ENCODE data around the gene APOBEC3H.

Gene APOBEC3H

DNA sequence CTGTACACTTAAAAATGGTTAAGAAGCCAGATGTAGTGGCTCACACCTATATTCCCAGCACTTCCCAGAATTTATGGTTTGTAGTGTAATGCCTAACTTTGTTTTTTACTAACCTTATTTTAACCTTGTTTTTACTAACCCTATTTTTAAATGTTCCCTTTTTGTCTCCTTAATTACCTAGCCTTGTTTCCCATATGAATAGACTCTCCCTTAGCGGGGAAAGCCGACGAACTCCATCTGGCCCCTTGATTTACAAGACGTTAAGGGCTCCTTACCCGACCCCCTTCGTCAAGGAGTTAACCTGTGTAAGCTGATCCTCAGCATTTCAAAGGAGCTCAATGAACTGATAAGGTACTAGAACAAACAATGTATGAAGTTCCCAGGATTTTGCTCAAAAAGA lies 17.1 kb downstream of the APOBEC3H start:
- no peak for DNase-seq

DNA sequence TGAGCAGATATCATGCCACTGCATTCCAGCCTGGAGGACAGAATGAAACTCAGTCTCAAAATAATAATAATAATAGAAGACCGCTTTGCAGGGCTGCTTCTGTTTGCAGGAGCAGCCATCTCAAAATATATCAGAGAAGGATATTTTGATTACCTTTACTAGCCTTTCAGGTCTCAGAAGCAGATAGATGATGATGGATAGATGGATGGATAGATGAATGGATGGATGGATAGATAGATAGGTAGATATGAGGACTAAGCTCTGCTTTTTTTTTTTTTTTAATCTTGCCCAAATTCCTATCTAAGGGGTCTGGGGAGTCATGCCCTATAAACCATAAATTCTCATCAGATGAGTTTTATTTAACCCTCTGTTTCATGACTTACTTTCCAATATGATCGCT lies 18.5 kb downstream of the APOBEC3H start:
- DNase-seq, result no peak

- DNase-seq, result no peak
These were observed 19.1 kb downstream of the APOBEC3H start for GRCh38 chr22:39115977-39116621.

GRCh38 chr22:39117585-39118191 lies 20.6 kb downstream of the APOBEC3H start:
- DNase-seq, result no peak

DNA sequence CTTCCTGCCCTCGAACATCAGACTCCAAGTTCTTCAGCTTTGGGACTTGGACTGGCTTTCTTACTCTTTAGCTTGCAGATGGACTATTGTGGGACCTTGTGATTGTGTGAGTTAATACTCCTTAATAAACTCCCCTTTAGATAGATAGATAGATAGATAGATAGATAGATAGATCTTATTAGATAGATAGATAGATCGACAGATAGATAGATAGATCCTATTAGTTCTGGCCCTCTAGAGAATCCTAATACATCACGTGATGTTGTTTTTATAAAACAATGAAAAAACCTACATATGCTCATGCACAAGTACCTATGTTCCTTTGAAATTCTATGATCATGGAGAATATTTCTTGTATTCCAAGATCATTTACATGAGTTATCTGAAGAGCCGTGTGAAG lies 23.9 kb downstream of the APOBEC3H start:
- DNase-seq, result no peak

DNA sequence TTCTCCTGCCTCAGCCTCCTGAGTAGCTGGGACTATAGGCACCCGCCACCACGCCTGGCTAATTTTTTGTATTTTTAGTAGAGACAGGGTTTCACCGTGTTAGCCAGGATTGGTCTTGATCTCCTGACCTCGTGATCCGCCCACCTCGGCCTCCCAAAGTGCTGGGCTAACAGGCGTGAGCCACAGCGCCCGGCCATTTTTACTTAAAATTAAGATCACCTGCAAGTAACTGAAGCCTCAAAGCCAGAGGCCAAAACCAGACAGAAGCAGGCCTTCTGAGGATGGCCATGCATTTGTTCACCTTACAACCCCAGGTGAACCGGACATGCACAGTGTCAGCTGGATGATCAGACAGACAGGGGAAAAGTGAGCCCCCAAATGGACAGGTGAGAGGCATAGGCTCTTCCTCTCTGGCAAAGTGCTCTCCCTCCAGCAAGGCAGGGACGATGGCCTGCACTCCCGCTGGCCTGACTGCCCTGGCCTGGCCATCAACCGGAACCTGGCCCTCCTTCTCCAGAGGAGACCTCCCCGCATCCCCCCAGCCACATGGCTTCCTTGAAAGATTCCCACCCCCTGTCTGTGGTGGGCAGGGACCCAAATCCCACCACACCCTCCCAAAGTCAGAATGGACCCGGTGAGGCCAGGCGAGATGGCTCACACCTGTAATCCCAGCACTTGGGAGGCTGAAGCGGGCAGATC lies 25.9 kb downstream of the APOBEC3H start:
- no peak for DNase-seq

DNA sequence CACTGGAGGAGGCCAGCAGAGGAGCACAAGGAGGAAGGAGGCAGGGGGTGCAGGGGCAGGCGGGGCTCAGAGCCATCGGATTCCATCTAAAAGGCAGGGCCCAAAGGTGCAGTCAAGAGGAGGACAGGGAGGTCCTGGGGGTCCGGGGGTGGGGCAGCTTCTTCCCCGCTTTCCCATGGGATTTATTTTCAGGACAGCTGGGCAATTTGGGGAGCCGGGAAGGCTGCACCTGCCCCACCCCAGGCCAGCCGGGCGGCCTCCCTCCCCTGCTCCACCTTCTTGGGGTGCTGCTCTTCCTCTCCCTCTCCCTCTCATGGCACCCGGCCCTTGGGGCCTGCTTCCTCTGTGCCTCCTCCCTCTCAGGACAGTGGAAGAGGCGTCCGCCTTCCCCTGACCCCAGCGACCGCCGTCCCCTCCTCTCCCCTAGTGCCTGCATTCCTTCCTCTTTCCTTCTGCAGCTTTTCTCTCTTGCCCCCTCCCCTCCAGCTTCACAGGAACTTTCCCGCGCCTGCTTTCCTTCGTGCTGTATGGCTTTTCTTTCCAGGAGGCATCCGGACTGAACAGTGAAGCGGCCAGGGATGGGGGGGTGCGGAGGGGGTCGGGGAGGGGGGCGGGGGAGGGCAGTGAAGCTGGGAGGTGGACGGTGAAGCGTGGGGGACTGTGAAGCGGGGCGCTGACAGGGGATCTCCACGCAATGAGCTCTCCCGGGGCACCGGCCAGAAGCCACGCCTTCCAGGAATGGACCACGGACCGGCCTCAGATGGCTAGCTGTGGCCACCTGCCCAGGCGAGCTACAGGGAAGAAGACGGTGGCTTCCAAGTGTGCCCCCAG lies 26.9 kb downstream of the APOBEC3H start:
- DNase-seq, result no peak

DNA sequence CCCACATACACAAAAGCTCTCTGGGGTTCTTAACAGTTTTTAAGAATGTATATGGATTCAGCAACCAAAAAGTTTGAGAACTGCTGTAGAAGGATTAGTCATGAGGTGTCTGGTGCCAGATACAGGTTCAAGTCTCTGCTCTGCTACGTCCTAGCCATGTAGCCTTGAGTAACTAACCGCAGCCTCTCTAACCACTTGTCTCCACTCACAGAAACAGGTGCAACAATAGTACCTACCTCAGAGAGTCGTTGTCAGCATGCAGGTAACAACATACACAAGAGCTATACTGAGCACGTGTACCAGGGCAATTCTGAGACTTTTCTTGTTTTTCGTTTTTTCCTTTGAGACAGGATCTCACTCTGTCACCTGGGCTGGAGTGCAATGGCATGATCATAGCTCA lies 28.6 kb downstream of the APOBEC3H start:
- peak; percentile 5 for DNase-seq

DNA sequence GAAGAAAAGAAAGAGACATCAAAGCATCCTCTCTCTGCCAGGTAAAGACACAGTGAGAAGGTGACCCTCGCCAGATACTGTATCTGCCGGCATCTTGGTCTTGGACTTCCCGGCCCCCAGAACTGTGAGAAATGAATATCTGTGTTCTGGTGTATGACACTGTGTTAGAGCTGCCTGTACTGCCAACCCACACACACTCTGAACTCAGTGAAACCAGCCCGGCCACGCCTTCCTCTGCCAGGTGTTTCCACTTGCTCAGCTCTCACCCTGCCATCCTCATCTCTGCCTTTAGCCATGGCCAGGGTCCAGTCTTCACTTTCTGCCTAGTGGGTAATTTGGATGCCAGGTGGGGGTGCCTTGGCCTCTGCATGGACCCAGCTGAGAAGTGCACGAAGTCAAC lies 31.5 kb downstream of the APOBEC3H start:
- no peak for DNase-seq

- DNase-seq, result no peak
These were observed 32.0 kb downstream of the APOBEC3H start for GRCh38 chr22:39129081-39129480.

DNA sequence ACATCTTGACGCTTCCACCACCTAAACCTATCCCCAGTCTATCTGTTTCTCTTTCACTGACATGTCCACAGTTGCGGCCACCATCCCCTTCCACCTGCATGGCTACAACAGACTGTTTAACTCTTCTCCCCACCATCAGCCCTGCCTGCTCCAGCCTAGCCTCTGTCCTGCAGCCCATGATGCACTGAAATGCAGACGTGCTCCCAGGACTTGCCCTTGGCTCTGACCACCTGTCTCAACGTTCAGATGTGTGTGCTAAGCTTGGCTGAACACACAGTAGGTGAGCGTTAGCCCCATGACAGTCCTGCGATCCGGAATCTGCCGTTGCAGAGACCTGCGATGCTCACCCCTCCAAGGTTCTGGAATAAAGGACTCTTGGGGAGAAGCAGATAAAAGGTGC lies 32.7 kb downstream of the APOBEC3H start:
- no peak for DNase-seq

DNA sequence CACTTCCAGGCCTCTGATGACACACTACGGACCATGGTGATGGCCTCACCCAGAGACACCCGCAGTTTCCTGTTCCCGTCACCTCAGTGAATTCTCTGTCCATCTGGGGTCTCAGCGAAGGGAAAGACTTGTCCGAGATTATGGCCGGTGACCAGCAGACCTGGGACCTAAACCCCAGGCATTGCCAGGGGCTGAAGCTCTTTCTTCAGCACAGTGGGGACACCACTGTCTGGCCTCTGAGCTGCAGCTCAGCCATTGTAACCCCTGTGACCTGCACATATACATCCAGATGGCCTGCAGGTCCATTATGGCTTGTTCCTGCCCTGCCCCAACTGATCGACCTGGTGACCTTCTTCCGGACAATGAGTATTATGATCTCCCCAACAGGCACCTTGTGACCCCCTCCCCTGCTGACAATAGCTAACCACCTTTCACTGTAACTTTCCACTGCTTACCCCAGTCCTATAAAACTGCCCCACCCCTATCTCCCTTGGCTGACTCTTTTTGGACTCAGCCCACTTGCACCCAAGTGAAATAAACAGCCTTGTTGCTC lies 33.2 kb downstream of the APOBEC3H start:
- no peak for DNase-seq

DNA sequence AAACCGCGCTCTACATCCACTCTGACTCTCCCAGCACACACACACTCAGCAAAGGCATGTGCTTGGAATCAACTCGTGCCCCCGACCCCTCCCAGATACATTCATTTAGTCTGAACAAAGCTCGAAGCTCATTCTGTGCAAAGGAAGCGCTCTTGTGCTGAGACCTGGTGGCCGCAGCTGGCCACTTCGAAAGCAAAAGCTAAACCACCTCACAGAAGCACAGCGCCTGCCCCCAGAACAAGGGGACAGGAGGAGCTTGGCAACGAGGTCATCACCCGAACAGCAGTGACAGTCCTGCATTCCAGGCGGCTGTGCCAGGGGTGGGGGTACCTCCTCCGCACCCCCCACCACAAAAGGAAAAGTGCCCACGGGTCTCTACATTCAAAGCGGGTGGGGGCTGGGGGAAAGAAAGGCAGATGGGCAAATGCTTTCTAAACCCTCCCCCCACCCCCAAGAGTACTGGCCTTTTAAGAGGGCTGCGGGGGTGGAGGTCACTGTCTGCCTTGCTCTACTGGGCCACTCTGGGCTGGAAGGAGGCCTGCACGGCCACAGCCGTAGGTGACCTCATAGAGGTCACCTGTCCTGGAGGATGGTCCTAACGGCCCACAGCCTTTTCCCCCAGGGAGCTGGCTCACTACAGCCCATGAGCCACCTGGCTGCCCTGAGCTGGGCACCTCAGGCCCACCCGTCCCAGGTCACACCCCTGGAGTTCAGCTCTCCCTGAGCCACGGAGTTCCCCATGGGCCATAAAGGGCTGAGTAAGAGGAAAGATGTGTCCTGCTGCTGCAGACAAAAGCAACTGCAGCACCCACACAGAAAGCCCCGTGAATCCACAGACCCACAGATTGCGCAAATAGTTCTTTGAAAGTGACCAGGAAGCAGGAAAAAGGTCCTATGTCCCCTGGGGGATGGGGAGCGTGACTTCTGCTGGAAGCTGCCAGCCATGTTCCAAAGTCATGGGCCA lies 34.1 kb downstream of the APOBEC3H start:
- DNase-seq, result no peak

- no peak for DNase-seq
These were observed 35.2 kb downstream of the APOBEC3H start for GRCh38 chr22:39132281-39132680.

DNA sequence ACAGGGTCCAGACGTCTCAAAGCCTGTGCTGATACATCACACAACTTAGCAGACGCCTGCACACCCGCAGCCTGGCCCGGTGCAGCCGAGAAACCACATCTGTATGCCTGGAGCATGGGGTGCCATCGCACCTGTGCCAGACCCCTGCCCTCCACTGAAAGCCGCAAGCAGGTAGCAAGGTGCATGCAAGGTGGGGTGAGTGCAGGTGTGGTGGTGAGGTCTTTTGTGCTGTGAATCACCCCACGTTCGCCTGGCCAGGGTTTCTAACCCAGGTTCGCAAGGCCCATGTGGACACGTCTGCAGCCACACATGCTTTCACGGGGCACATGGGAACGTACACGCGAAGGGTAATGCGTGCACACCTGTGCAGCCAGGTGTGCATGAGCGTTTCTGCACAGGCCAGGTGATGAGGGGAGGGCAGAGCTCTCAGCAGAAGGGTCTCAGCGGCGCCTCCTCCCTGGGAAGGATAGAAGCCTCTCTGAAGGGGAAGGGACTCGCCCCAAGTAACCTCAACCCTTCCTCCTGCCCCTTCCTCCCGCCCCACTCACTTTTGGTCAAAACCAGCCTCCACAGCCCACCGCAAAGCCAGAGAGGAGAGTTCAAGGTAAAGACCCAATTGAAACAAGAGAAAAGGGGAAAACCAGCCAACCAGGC lies 36.0 kb downstream of the APOBEC3H start:
- DNase-seq, result no peak

- no peak for DNase-seq
These were observed 36.8 kb downstream of the APOBEC3H start for GRCh38 chr22:39133871-39134270.

DNA sequence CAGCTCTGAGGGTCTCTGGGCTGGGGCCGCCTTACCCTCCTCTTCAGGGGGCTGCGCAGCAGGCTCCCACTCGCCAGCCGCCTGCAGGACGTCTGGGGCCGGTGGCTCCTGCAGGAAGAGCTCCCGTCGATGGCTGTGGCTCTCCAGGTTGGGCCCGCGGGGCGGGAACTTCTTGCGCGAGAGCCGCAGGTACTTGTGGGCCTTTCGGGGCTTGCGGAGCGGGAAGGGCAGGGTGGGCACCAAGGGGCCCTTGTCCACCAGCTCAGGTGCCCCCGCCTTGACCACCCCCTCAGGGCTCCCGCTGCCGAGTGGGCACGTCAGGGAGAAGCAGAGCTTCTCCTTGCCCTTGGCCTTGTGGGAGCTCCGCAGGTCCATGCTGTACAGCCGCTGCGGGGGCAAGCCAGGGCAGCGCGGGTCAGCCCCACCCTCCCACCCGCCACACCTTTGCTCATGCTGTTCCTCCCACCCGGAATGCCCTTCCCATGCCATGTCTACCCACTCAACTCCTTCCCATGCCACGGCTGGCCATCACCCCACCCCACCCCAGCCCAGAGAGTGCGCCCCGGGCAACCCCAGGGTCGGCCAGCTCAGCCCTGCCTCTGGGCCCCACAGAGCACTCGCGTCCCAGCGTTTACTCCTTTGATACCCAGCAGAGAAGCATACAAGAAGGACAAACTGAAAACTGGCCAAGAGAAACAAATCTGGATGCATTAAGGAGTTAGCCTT lies 37.5 kb downstream of the APOBEC3H start:
- DNase-seq, result no peak

DNA sequence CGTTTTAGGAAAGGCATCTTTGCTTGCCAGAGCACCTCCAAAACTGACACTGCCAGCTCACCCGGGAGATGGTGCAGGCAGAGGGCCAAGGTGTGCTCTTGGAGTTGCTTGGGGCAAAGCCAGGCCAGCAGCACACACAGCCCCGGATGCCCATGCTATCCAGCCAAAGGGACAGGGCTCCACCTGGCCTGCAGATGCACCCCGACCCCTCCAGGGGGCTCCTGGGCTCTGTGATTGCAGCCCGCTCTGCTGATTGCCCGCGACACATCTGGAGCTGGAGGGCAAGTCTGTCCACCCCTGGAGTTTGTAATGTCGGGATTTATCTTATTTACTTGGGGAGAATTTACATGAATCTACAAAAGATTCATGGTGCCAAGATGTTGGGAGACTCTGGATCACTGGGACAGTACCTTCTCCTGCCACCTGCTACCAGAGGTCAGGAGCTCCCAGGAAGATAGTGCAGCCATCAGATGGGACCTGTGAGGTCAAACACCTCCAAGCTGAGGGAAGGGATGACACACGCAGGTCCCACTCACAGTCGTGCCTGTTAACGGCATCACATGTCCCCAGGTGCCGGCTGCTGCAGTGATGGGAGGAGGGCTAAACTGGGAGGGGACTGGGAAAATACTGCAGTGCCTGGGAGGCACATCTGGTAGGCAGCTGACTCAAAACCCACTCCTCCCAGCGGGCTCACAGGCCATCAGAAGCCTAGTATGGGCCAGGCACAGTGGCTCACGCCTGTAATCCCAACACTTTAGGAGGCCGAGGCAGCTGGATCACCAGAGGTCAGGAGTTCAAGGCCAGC lies 38.2 kb downstream of the APOBEC3H start:
- DNase-seq, result no peak

DNA sequence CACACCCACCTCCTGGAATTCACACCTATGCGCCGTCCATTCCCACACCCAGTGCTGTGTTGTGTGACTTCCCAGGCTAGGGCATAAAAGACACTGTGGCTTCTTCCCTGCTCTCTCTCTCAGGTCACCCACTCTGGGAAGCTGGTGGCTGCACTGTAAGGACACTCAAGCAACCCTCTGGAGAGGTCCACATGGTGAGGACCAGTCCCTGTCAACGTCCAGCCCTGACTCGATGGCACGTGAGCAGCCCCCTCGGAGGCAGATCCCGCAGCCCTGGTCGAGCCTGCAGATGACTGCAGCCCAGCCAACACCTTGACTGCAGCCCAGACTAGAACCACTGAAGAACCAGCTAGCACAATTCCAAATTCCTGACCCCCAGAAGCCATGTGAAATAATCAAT lies 39.3 kb downstream of the APOBEC3H start:
- DNase-seq, result no peak
